HL-60 (cell line): ENCODE measurements around the gene DNAJB8.

Experiments
- GABPA ChIP-seq: IDR thresholded peaks from 2 replicates; pipeline ENCODE4 v1.6.1; 2012; ENCODE audit warnings: low read depth
- POLR2AphosphoS5 ChIP-seq: IDR thresholded peaks from 2 replicates; pipeline ENCODE4 v1.6.1; 2012; ENCODE audit warnings: low read depth

DNA sequence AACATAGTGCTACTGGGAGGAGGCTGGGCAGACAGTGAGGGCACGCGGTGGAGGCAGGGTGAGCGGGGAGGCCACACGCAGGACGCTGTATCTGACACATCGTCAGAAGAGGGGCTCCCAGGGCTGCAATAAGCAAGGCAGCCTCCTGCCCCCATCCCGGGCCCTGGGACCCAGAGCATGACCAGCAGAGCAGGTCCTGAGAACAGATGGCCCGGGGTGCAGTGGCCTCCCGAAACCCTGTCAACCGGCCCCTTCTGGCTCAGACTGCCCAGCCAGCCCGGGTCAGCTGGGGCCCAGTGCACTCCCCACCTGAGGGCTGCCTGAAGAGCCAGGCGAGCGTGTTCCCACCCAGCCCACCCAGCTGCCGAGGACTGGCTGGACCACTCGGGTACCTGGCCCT, 37.4 kb downstream of the DNAJB8 start:
- TF ChIP-seq POLR2AphosphoS5 = no peak
- no peak for TF ChIP-seq GABPA
